ENCODE measurements around the gene PAXX.

- TF ChIP-seq, protein P1, sequence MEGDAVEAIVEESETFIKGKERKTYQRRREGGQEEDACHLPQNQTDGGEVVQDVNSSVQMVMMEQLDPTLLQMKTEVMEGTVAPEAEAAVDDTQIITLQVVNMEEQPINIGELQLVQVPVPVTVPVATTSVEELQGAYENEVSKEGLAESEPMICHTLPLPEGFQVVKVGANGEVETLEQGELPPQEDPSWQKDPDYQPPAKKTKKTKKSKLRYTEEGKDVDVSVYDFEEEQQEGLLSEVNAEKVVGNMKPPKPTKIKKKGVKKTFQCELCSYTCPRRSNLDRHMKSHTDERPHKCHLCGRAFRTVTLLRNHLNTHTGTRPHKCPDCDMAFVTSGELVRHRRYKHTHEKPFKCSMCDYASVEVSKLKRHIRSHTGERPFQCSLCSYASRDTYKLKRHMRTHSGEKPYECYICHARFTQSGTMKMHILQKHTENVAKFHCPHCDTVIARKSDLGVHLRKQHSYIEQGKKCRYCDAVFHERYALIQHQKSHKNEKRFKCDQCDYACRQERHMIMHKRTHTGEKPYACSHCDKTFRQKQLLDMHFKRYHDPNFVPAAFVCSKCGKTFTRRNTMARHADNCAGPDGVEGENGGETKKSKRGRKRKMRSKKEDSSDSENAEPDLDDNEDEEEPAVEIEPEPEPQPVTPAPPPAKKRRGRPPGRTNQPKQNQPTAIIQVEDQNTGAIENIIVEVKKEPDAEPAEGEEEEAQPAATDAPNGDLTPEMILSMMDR (IDR thresholded peaks at IDR 0.05), result no peak
- no peak for TF ChIP-seq POLR2A (IDR thresholded peaks at IDR 0.05)
These were observed 19.5 kb upstream of the PAXX start for GRCh38 chr9:136972743-136973142.
